Astrocyte (in vitro differentiated cells and primary cell): ENCODE measurements around the gene PRKCE. TPM values are rescaled to one million over a fixed set of nuclear protein-coding genes. Genes with fewer than 3 reads are reported as not detected.

Experiments used
- DNase-seq: peaks from one replicate; pipeline ENCODE4 v3.0.0-alpha.2; 2010; ENCODE audit warnings: low read depth
- FAIRE-seq: peaks from 2 replicates; lab custom pipeline; 2011; peaks lifted over from hg19 to GRCh38; lab: Jason Lieb, UNC
- H2AFZ ChIP-seq: 2 replicates; pipeline ENCODE4 v1.6.0; 2012; ENCODE audit warnings: low read depth, low read length, inconsistent platforms
- H3K27ac ChIP-seq: 2 replicates; pipeline ENCODE4 v1.5.1; 2011; ENCODE audit warnings: low read depth, low read length, inconsistent platforms
- H3K27me3 ChIP-seq: 2 replicates; pipeline ENCODE4 v1.6.0; 2011; ENCODE audit warnings: low read length, inconsistent platforms; ENCODE audit not compliant: insufficient read depth
- H3K36me3 ChIP-seq: 2 replicates; pipeline ENCODE4 v1.5.1; 2011; ENCODE audit warnings: low read length, inconsistent platforms; ENCODE audit not compliant: insufficient read depth
- H3K4me1 ChIP-seq: 2 replicates; pipeline ENCODE4 v1.5.1; 2011; ENCODE audit warnings: low read length, inconsistent platforms; ENCODE audit not compliant: insufficient read depth
- H3K4me2 ChIP-seq: 2 replicates; pipeline ENCODE4 v1.6.0; 2012; ENCODE audit warnings: low read length, inconsistent platforms
- H3K4me3 ChIP-seq: 2 replicates; pipeline ENCODE4 v1.5.1; 2011; ENCODE audit warnings: low read depth, mild to moderate bottlenecking, low read length, inconsistent platforms; ENCODE audit not compliant: insufficient read depth
- H3K79me2 ChIP-seq: 2 replicates; pipeline ENCODE4 v1.6.0; 2012; ENCODE audit warnings: mild to moderate bottlenecking, low read length, inconsistent platforms; ENCODE audit not compliant: insufficient read depth
- H3K9ac ChIP-seq: 2 replicates; pipeline ENCODE4 v1.6.0; 2012; ENCODE audit warnings: mild to moderate bottlenecking, low read length, inconsistent platforms
- H3K9me3 ChIP-seq: 2 replicates; pipeline ENCODE4 v1.5.1; 2012; ENCODE audit warnings: low read depth, mild to moderate bottlenecking, low read length, inconsistent platforms; ENCODE audit not compliant: insufficient read depth
- H4K20me1 ChIP-seq: 2 replicates; pipeline ENCODE4 v1.6.0; 2012; ENCODE audit warnings: low read length, inconsistent platforms; ENCODE audit not compliant: insufficient read depth
- H3K27ac Mint-ChIP-seq: one replicate; pipeline ENCODE4 v1.8.0; 2021; ENCODE audit warnings: mild to moderate bottlenecking, mixed read lengths; ENCODE audit not compliant: unreplicated experiment
- H3K27me3 Mint-ChIP-seq: one replicate; pipeline ENCODE4 v1.8.0; 2021; ENCODE audit warnings: low read depth, mixed read lengths; ENCODE audit not compliant: unreplicated experiment
- H3K36me3 Mint-ChIP-seq: one replicate; pipeline ENCODE4 v1.8.0; 2021; ENCODE audit warnings: low read depth, mixed read lengths; ENCODE audit not compliant: unreplicated experiment
- H3K4me1 Mint-ChIP-seq: one replicate; pipeline ENCODE4 v1.8.0; 2021; ENCODE audit warnings: low read depth, mixed read lengths; ENCODE audit not compliant: unreplicated experiment
- H3K4me3 Mint-ChIP-seq: one replicate; pipeline ENCODE4 v1.8.0; 2021; ENCODE audit warnings: mild to moderate bottlenecking, moderate library complexity, mixed read lengths; ENCODE audit not compliant: unreplicated experiment
- H3K9me3 Mint-ChIP-seq: one replicate; pipeline ENCODE4 v1.8.0; 2021; ENCODE audit warnings: mild to moderate bottlenecking, mixed read lengths; ENCODE audit not compliant: unreplicated experiment
- CTCF ChIP-seq: IDR thresholded peaks from 2 replicates; pipeline ENCODE4 v1.5.1; 2011; ENCODE audit warnings: low read depth, mild to moderate bottlenecking, inconsistent platforms, low read length, moderate library complexity; ENCODE audit not compliant: insufficient read depth
- EZH2 ChIP-seq: IDR thresholded peaks from 2 replicates; pipeline ENCODE4 v1.6.1; 2012; ENCODE audit warnings: mild to moderate bottlenecking, low read length, inconsistent platforms; ENCODE audit not compliant: insufficient read depth
- total RNA-seq: library from RNA; stranded (reverse); gene quantifications from 2 replicates; pipeline ENCODE4 v1.2.1, GENCODE V29; 2021

PRKCE gene
- total RNA-seq, 1 donor from 2014 or later = 12.8 TPM

GRCh38 chr2:45699032-45699658 lies 47.7 kb downstream of the PRKCE start:
- peak overlapping the region; percentile 5 for H2AFZ ChIP-seq

GRCh38 chr2:45700407-45701013 lies 49.0 kb downstream of the PRKCE start:
- Histone ChIP-seq H2AFZ (no peak overlapping the region), H3K4me3 (no peak overlapping the region), H4K20me1 (peaks cover 24% of the 10 kb centered on the region), H3K27me3 (peaks cover 4% of the 10 kb centered on the region), H3K36me3 (no peaks in the 10 kb centered on the region), H3K4me1 (peaks cover 13% of the 10 kb centered on the region), H3K9ac (no peak overlapping the region), H3K9me3 (no peaks in the 10 kb centered on the region), H3K79me2 (no peaks in the 10 kb centered on the region), H3K27ac (no peak overlapping the region), H3K4me2 (no peak overlapping the region)
- H3K36me3 Mint-ChIP-seq = no peaks in the 10 kb centered on the region
- no peaks in the 10 kb centered on the region for H3K9me3 Mint-ChIP-seq
- DNase-seq (no peak), FAIRE-seq (no peak)
- H3K27me3 Mint-ChIP-seq = peaks cover 6% of the 10 kb centered on the region
- TF ChIP-seq CTCF (no peak), EZH2 (no peak)
- H3K27ac Mint-ChIP-seq = no peak overlapping the region
- no peak overlapping the region for H3K4me3 Mint-ChIP-seq
- peaks cover 19% of the 10 kb centered on the region for H3K4me1 Mint-ChIP-seq

More at GRCh38 chr2:45699032-45699658, 47.7 kb downstream of the PRKCE start:
- Histone ChIP-seq H3K79me2 (peaks cover 5% of the 10 kb centered on the region), H4K20me1 (peaks cover 11% of the 10 kb centered on the region), H3K9ac (peak overlapping the region; percentile 45), H3K4me3 (no peak overlapping the region), H3K9me3 (no peaks in the 10 kb centered on the region), H3K27me3 (no peaks in the 10 kb centered on the region), H3K4me1 (peaks cover 13% of the 10 kb centered on the region), H3K27ac (peak overlapping the region; percentile 28), H3K36me3 (no peaks in the 10 kb centered on the region), H3K4me2 (peak overlapping the region; percentile 63)
- Mint-ChIP-seq H3K27ac (peak overlapping the region; percentile 90), H3K4me1 (peaks cover 19% of the 10 kb centered on the region), H3K36me3 (no peaks in the 10 kb centered on the region), H3K9me3 (no peaks in the 10 kb centered on the region), H3K27me3 (no peaks in the 10 kb centered on the region), H3K4me3 (peak overlapping the region; percentile 17)
- DNase-seq = peak; percentile 76
- FAIRE-seq = peak; percentile 55
- no peak for TF ChIP-seq CTCF
- no peak for TF ChIP-seq EZH2

- peaks cover 34% of the 10 kb centered on the region for H4K20me1 ChIP-seq
These were observed 53.8 kb downstream of the PRKCE start for GRCh38 chr2:45705233-45705632.

More at GRCh38 chr2:45705233-45705632, 53.8 kb downstream of the PRKCE start:
- DNase-seq = no peak
- no peaks in the 10 kb centered on the region for H3K79me2 ChIP-seq
- Mint-ChIP-seq H3K27ac (no peak overlapping the region), H3K9me3 (peaks cover 10% of the 10 kb centered on the region), H3K27me3 (peaks cover 20% of the 10 kb centered on the region), H3K36me3 (peaks cover 9% of the 10 kb centered on the region), H3K4me1 (peaks cover under 1% of the 10 kb centered on the region), H3K4me3 (no peak overlapping the region)
- H3K9ac ChIP-seq = no peak overlapping the region
- no peaks in the 10 kb centered on the region for H3K9me3 ChIP-seq
- H3K27me3 ChIP-seq = peaks cover 4% of the 10 kb centered on the region
- FAIRE-seq = no peak
- no peak overlapping the region for H2AFZ ChIP-seq
- no peaks in the 10 kb centered on the region for H3K4me1 ChIP-seq
- no peak overlapping the region for H3K4me2 ChIP-seq
- H3K36me3 ChIP-seq = no peaks in the 10 kb centered on the region
- no peak overlapping the region for H3K4me3 ChIP-seq
- H3K27ac ChIP-seq = no peak overlapping the region
- TF ChIP-seq CTCF = no peak
- TF ChIP-seq EZH2 = no peak
